Measurements from ENCODE around the gene MT4. TPM values are rescaled to one million over a fixed set of nuclear protein-coding genes. Genes with fewer than 3 reads are reported as not detected.

The MT4 gene
- total RNA-seq, 1 experiment from 2014 or later: not detected

Other genes starting within 250 kb of the MT4 start
- 75.9 and 82.9 TPM in 2 replicates for gene AMFR, start 139.5 kb upstream of the MT4 start, total RNA-seq (2014; rRNA removed; shearing (Covaris generic))
- gene NUDT21, start 113.7 kb upstream of the MT4 start, total RNA-seq (2014; rRNA removed; shearing (Covaris generic)): 165 and 185 TPM in 2 replicates
- gene OGFOD1, start 113.5 kb upstream of the MT4 start, total RNA-seq (2014; rRNA removed; shearing (Covaris generic)): 34.2 and 43.2 TPM in 2 replicates
- gene BBS2, start 45.0 kb upstream of the MT4 start, total RNA-seq (2014; rRNA removed; shearing (Covaris generic)): 10.4 and 19.3 TPM in 2 replicates
- gene MT3, start 24.5 kb downstream of the MT4 start, total RNA-seq (2014; rRNA removed; shearing (Covaris generic)): 3.5 TPM in 1 of 2 replicates, not detected in the other
- 44.1 and 51.4 TPM in 2 replicates for gene MT2A, start 43.5 kb downstream of the MT4 start, total RNA-seq (2014; rRNA removed; shearing (Covaris generic))
- gene MT1E, start 60.7 kb downstream of the MT4 start, total RNA-seq (2014; rRNA removed; shearing (Covaris generic)): 493 and 525 TPM in 2 replicates
- not detected in 2 replicates for gene MT1M, start 67.6 kb downstream of the MT4 start, total RNA-seq (2014; rRNA removed; shearing (Covaris generic))
- 2.0 and 6.6 TPM in 2 replicates for gene MT1A, start 73.6 kb downstream of the MT4 start, total RNA-seq (2014; rRNA removed; shearing (Covaris generic))
- gene MT1B, start 86.8 kb downstream of the MT4 start, total RNA-seq (2014; rRNA removed; shearing (Covaris generic)): not detected in 2 replicates
- 4.7 and 5.6 TPM in 2 replicates for gene MT1F, start 92.9 kb downstream of the MT4 start, total RNA-seq (2014; rRNA removed; shearing (Covaris generic))
- 0.50 and 1.5 TPM in 2 replicates for gene MT1G, start 103.0 kb downstream of the MT4 start, total RNA-seq (2014; rRNA removed; shearing (Covaris generic))
- gene MT1H, start 104.7 kb downstream of the MT4 start, total RNA-seq (2014; rRNA removed; shearing (Covaris generic)): not detected in 2 replicates
- 29.2 and 29.4 TPM in 2 replicates for gene MT1X, start 117.4 kb downstream of the MT4 start, total RNA-seq (2014; rRNA removed; shearing (Covaris generic))
- 94.6 and 115 TPM in 2 replicates for gene NUP93, start 165.1 kb downstream of the MT4 start, total RNA-seq (2014; rRNA removed; shearing (Covaris generic))

Data from HT-29 (cell line).